Kidney (tissue), 22 donors: Measurements from ENCODE around the gene GMEB2. TPM values are rescaled to one million over a fixed set of nuclear protein-coding genes. Genes with fewer than 3 reads are reported as not detected.

Experiments
- DNase-seq, 5 donors: peaks; one replicate each; pipeline ENCODE4 v3.0.0-alpha.2; 2013 to 2020
- FAIRE-seq: peaks from 2 replicates; lab custom pipeline; 2012; peaks lifted over from hg19 to GRCh38; lab: Jason Lieb, UNC
- H3K27ac ChIP-seq, 2 donors: one replicate each; pipeline ENCODE4 v1.7.0; 2013; ENCODE audit warnings: low read depth in 2 of 2, low read length in 2 of 2, inconsistent platforms in 1 of 2
- H3K27me3 ChIP-seq: one replicate; pipeline ENCODE4 v1.7.1; 2013; ENCODE audit warnings: low read length, inconsistent platforms; ENCODE audit not compliant: control insufficient read depth, insufficient read depth
- H3K36me3 ChIP-seq, 3 donors: one replicate each; pipeline versions ENCODE4 v1.7.0 to v1.7.1; 2013; ENCODE audit warnings: low read length in 3 of 3, control low read depth in 1 of 3, inconsistent platforms in 1 of 3; ENCODE audit not compliant: insufficient read depth in 3 of 3, control insufficient read depth in 2 of 3
- H3K4me1 ChIP-seq, 3 donors: one replicate each; pipeline versions ENCODE4 v1.7.0 to v1.7.1; 2013; ENCODE audit warnings: low read length in 3 of 3, inconsistent platforms in 1 of 3, low read depth in 1 of 3; ENCODE audit not compliant: control insufficient read depth in 2 of 3, insufficient read depth in 2 of 3
- H3K4me3 ChIP-seq, 3 donors: one replicate each; pipeline versions ENCODE4 v1.7.0 to v1.8.1; 2013; ENCODE audit warnings: low read length in 3 of 3, control low read depth in 1 of 3, inconsistent platforms in 1 of 3
- H3K9ac ChIP-seq, 3 donors: one replicate each; pipeline versions ENCODE4 v1.7.0 to v1.7.1; 2013; ENCODE audit warnings: low read length in 3 of 3, control low read depth in 1 of 3, inconsistent platforms in 1 of 3
- H3K9me3 ChIP-seq, 3 donors: one replicate each; pipeline versions ENCODE4 v1.7.0 to v1.7.1; 2013; ENCODE audit warnings: low read length in 3 of 3, control low read depth in 1 of 3, inconsistent platforms in 1 of 3; ENCODE audit not compliant: control insufficient read depth in 2 of 3, insufficient read depth in 1 of 3
- CTCF ChIP-seq: IDR thresholded peaks from 3 replicates; pipeline ENCODE4 v1.5.1; 2012; ENCODE audit warnings: mild to moderate bottlenecking, moderate library complexity, borderline replicate concordance; ENCODE audit not compliant: insufficient read depth; ENCODE audit errors: extremely low read depth
- intact Hi-C: fragments of 100-400 bp; cut with DNase I; formaldehyde crosslinking; loops from one replicate; pipeline ENCODE4 v1.11.1; 2022
- long read RNA-seq, 10 donors: library from polyadenylated mRNA in 1 of 10; unstranded in 1 of 10; transcript quantifications; one replicate each; pipeline ENCODE4 v2.0.0 and lab custom pipeline, GENCODE V29; 2021 to 2026
- polyA plus RNA-seq: library from polyadenylated mRNA; stranded (reverse); fragments of 350-450 nt; fragmentation: Illumina TruSeq; extraction: RNeasy Lipid Tissue Mini Kit (QIAGEN cat#74804); gene quantifications from one replicate; pipeline ENCODE4 v1.2.3, GENCODE V29; 2014; ENCODE audit warnings: low read depth, low replicate concordance; ENCODE audit not compliant: insufficient read depth
- total RNA-seq: library from RNA; stranded (reverse); fragmentation: NEBNext Ultra II Directional; extraction: Animal tissue kit (Norgen Biotek cat#: 25700); gene quantifications from one replicate; pipeline ENCODE4 v1.2.1, GENCODE V29; 2021
- donor health status: control.
- donor health status: control.
- donor health status: control.
- donor health status: control.
- donor health status: control.
- donor health status: DM: yes; HTN: yes; CAD: no.
- donor health status: Normal renal cell carcinoma (clear cell type).

GMEB2 gene
- total RNA-seq (13.4 TPM), polyA plus RNA-seq (6.1 TPM)
- long read RNA-seq, donor 1, full-length matches to known transcripts: 3 of 3 reads
- long read RNA-seq, donor 1, partial matches to known transcripts: 0 of 3 reads
- long read RNA-seq, donor 1, other reads (novel, unspliced or antisense): 0 of 3 reads
- long read RNA-seq, donor 2, full-length matches to known transcripts: 3 of 3 reads
- long read RNA-seq, donor 2, partial matches to known transcripts: 0 of 3 reads
- long read RNA-seq, donor 2, other reads (novel, unspliced or antisense): 0 of 3 reads
- long read RNA-seq, donor 3: 0 reads
- long read RNA-seq, donor 4, full-length matches to known transcripts: 2 of 11 reads
- long read RNA-seq, donor 4, partial matches to known transcripts: 9 of 11 reads
- long read RNA-seq, donor 4, other reads (novel, unspliced or antisense): 0 of 11 reads
- long read RNA-seq, donor 5: 0 reads
- long read RNA-seq, donor 6: 0 reads
- long read RNA-seq, donor 7, full-length matches to known transcripts: 9 of 20 reads
- long read RNA-seq, donor 7, partial matches to known transcripts: 2 of 20 reads
- long read RNA-seq, donor 7, other reads (novel, unspliced or antisense): 9 of 20 reads
- long read RNA-seq, donor 8, full-length matches to known transcripts: 6 of 16 reads
- long read RNA-seq, donor 8, partial matches to known transcripts: 10 of 16 reads
- long read RNA-seq, donor 8, other reads (novel, unspliced or antisense): 0 of 16 reads
- long read RNA-seq, donor 9, full-length matches to known transcripts: 6 of 12 reads
- long read RNA-seq, donor 9, partial matches to known transcripts: 6 of 12 reads
- long read RNA-seq, donor 9, other reads (novel, unspliced or antisense): 0 of 12 reads
- long read RNA-seq, donor 10, full-length matches to known transcripts: 5 of 5 reads
- long read RNA-seq, donor 10, partial matches to known transcripts: 0 of 5 reads
- long read RNA-seq, donor 10, other reads (novel, unspliced or antisense): 0 of 5 reads

DNA sequence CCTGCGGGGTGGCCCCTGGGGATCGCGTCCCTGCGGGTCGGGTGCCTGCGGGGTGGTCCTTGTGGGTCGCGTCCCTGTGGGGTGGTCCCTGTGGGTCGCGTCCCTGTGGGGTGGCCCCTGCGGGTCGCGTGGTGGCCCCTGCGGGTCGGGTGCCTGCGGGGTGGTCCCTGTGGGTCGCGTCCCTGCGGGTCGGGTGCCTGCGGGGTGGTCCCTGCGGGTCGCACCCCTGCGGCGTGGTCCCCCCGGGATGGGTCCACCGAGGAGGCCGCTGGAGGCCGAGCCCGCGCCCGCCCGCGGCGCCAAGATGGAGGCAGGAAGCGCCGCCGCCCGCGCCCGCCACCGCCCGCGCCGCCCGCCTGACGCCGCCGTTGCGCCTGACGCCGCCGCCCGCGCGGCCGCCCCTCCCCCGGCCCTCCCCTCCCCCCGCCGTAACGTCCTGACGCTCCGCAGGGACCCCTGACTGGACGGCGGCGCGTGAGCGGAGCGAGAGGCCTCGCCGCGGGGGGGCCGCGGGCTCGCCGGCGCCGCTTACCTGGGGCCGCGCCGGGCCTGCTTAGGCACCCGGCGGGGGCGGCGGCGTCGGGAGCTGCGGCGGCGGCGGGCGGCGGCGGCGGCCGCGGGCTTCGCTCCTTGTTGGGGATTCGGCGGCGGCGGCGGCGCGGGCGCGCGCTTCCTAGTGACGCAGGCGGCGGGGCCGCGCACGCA is at the start of gene GMEB2:
TSS of gene GMEB2 (minus strand) at position 678 of the 705 bp plus-strand sequence. CDS start 7,704 bp downstream, outside the sequence.
- peaks cover 0 to 7% (median 5%) of the 10 kb centered on the region in 3 donors for H3K4me1 ChIP-seq

DNA sequence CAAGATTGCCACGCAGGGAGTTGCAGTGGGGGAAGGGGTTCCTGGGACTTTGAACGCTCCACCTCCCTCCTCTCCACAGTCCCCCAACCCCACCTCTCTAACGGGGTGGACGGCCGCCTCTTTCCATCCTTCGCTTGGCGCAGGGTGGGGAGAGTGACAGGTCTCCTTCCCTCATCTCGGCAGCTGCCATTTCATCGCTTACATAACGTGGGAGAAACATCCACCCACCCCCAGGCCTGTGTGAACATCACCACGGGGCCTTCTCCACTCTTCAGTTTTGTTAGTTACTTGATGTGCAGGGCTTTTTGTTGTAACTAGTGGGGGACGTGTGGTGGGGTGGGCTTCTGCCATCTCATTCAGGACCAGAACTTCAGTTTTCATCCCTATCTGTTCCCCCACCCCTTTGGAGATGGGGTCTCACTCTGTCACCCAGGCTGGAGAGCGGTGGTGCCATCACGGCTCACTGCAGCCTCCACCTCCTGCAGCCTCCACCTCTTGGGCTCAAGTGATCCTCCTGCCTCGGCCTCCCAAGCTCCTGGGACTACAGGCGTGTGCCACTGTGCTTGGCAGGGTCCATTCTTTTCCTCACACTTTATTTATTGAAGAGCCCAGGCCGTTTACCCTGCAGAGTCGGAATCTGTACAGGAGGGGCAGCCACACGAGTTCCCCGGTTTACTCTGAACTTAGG is 48.9 kb upstream of the GMEB2 start:
- Histone ChIP-seq H3K27ac (no peak overlapping the region), H3K9me3 (no peaks in the 10 kb centered on the region), H3K4me3 (no peak overlapping the region), H3K9ac (no peak overlapping the region), H3K36me3 (peaks cover 0 to 6% (median 0%) of the 10 kb centered on the region in 3 donors), H3K4me1 (no peaks in the 10 kb centered on the region), H3K27me3 (no peaks in the 10 kb centered on the region)
- no peak for FAIRE-seq
- no peak for DNase-seq
- TF ChIP-seq CTCF: no peak
- intact Hi-C loops: no loop called here

More for the DNA sequence above, at the start of gene GMEB2:
- no peaks in the 10 kb centered on the region for H3K27me3 ChIP-seq
- TF ChIP-seq CTCF: no peak
- H3K27ac ChIP-seq: peak within 1 kb of the TSS; percentile 97 to 98
- peak within 1 kb of the TSS; percentile 6 to 96 (median 91) for H3K9ac ChIP-seq
- DNase-seq (peak; percentile 76 to 92 (median 89)), FAIRE-seq (no peak)
- no peaks in the 10 kb centered on the region for H3K36me3 ChIP-seq
- intact Hi-C loops: no loop called here
- no peaks in the 10 kb centered on the region for H3K9me3 ChIP-seq
- H3K4me3 ChIP-seq: peak within 1 kb of the TSS; percentile 65 to 80 (median 76)

- Histone ChIP-seq H3K4me1 (no peaks in the 10 kb centered on the region), H3K4me3 (no peak overlapping the region), H3K27ac (no peak overlapping the region), H3K9ac (no peak overlapping the region), H3K36me3 (peaks cover 0 to 6% (median 0%) of the 10 kb centered on the region in 3 donors), H3K27me3 (no peaks in the 10 kb centered on the region), H3K9me3 (no peaks in the 10 kb centered on the region)
- FAIRE-seq: no peak
- intact Hi-C loops: no loop called here
- TF ChIP-seq CTCF: no peak
- no peak for DNase-seq
These were observed 47.0 kb upstream of the GMEB2 start for GRCh38 chr20:63673951-63674350.
